ENCODE results near the gene RBM17.

The RBM17 gene

DNA sequence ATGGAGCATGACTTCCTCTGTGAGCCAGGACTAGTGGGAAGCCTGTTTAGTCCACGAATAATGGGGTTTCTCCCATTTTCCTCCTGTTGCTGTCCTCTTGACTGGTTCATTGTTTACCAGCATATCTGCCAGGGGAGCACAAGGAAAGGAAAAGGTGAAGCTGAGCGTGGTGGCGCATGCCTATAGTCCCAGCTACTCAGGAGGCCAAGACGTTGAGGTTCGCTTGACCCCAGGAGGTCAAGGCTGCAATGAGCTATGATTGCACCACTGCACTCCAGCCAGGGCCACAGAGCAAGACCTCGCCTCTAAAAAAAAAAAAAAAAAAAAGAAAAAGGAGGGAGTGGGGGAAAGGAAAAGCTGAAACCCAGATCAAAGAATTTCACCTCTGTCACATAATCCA, 20.8 kb upstream of the RBM17 start:
- Histone ChIP-seq H3K4me3 (ENCODE audit: insufficient read depth, low read depth, low read length) (no peak overlapping the region), H3K27ac (ENCODE audit: insufficient read depth, low read depth, low read length, poor library complexity, severe bottlenecking) (no peak overlapping the region), H3K9me3 (ENCODE audit: control insufficient read depth, low read length) (no peaks in the 10 kb centered on the region), H3K27me3 (ENCODE audit: control insufficient read depth, insufficient read depth, low read length, poor library complexity, severe bottlenecking) (no peaks in the 10 kb centered on the region), H3K4me1 (ENCODE audit: control insufficient read depth, insufficient read depth, low read length) (no peaks in the 10 kb centered on the region), H3K36me3 (ENCODE audit: control insufficient read depth, insufficient read depth, low read length) (no peaks in the 10 kb centered on the region)
- WGBS, 2 experiments, result 75 to 78% methylated on average over 5 to 6 of the region's 6 CpGs

GRCh38 chr10:6068422-6068821, 20.4 kb upstream of the RBM17 start:
- Histone ChIP-seq H3K27ac (ENCODE audit: insufficient read depth, low read depth, low read length, poor library complexity, severe bottlenecking) (no peak overlapping the region), H3K27me3 (ENCODE audit: control insufficient read depth, insufficient read depth, low read length, poor library complexity, severe bottlenecking) (no peaks in the 10 kb centered on the region), H3K36me3 (ENCODE audit: control insufficient read depth, insufficient read depth, low read length) (no peaks in the 10 kb centered on the region), H3K4me1 (ENCODE audit: control insufficient read depth, insufficient read depth, low read length) (no peaks in the 10 kb centered on the region), H3K9me3 (ENCODE audit: control insufficient read depth, low read length) (no peaks in the 10 kb centered on the region), H3K4me3 (ENCODE audit: insufficient read depth, low read depth, low read length) (no peak overlapping the region)
- WGBS, 2 experiments, result 90 to 94% methylated on average over 8 of the region's 8 CpGs

- H3K9me3 ChIP-seq (ENCODE audit: control insufficient read depth, low read length), result no peaks in the 10 kb centered on the region
- no peaks in the 10 kb centered on the region for H3K27me3 ChIP-seq (ENCODE audit: control insufficient read depth, insufficient read depth, low read length, poor library complexity, severe bottlenecking)
- H3K27ac ChIP-seq (ENCODE audit: insufficient read depth, low read depth, low read length, poor library complexity, severe bottlenecking), result no peak overlapping the region
- no peaks in the 10 kb centered on the region for H3K36me3 ChIP-seq (ENCODE audit: control insufficient read depth, insufficient read depth, low read length)
- WGBS, 2 experiments, result 88 to 90% methylated on average over 11 of the region's 11 CpGs
- no peak overlapping the region for H3K4me3 ChIP-seq (ENCODE audit: insufficient read depth, low read depth, low read length)
- H3K4me1 ChIP-seq (ENCODE audit: control insufficient read depth, insufficient read depth, low read length), result no peaks in the 10 kb centered on the region
These were observed 19.5 kb upstream of the RBM17 start for GRCh38 chr10:6069081-6069931.

DNA sequence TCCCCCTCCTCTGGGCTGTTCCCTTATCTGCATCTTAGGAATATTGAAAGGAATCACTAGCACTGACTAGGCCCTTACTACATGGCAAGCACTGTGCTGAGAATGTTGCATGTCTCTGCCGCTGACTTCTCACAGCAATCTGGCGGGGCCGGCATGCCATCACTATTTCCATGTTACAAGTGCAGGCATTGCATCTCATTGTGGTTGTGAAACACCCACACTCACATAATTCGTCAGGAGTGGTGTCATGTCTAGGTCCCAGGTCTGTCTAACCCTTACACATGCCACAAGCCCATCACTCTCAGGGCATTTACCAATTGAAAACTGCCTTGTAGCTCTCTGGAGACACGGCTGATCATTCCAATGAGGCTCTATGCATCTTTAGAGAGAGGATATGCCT, 18.2 kb upstream of the RBM17 start:
- H3K36me3 ChIP-seq (ENCODE audit: control insufficient read depth, insufficient read depth, low read length), result no peaks in the 10 kb centered on the region
- no peak overlapping the region for H3K27ac ChIP-seq (ENCODE audit: insufficient read depth, low read depth, low read length, poor library complexity, severe bottlenecking)
- no peaks in the 10 kb centered on the region for H3K27me3 ChIP-seq (ENCODE audit: control insufficient read depth, insufficient read depth, low read length, poor library complexity, severe bottlenecking)
- H3K9me3 ChIP-seq (ENCODE audit: control insufficient read depth, low read length), result no peaks in the 10 kb centered on the region
- no peaks in the 10 kb centered on the region for H3K4me1 ChIP-seq (ENCODE audit: control insufficient read depth, insufficient read depth, low read length)
- H3K4me3 ChIP-seq (ENCODE audit: insufficient read depth, low read depth, low read length), result no peak overlapping the region
- WGBS, 2 experiments, result 91 to 92% methylated on average over 5 of the region's 5 CpGs

DNA sequence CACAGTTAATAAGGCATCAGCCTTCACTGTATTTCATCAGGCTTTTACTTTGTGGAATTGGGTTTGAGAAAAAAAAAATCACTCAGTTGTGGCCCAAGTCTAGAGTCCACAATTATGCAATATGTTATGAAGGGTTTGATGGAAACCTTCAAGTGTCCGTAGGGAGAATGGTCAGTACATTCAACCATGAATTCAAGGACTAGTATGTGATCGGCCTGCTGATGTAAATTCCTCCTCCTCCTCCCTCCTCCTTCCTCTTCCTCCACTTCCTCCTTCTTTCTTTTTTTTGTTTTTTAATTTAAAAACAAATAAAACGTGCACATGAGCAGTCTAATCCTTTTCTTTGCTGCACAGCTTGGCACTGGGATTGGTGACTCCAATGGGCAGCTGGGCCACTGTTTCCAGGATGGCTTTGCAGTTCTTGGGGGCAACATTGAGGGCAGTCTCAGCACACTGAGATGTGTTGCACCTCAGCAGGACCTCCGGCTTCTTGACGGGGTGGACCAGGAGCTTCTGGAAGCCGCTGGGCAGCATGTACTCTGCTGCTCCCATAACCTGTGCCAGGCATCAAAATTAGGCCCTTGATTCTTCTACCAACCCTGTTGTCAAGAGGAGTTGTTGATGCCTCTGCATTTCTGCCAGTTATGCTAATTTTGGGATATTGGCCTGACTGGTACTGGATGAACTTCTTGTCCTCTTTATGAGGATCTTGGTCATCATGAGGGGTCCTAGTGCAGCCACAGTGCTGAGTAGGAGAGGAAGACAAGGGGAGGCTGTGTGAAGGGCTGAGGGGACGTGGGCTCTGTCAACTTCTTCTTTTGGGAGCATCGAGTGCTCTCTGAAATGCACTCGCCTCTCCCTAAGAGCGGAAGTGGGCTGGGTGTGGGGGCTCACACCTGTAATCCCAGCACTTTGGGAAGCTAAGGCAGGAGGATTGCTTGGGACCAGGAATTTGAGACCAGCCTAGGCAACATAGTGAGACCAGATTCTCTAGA, 17.4 kb upstream of the RBM17 start:
- WGBS, 2 experiments, result 90% methylated on average over 10 of the region's 10 CpGs
- no peak overlapping the region for H3K27ac ChIP-seq (ENCODE audit: insufficient read depth, low read depth, low read length, poor library complexity, severe bottlenecking)
- no peaks in the 10 kb centered on the region for H3K27me3 ChIP-seq (ENCODE audit: control insufficient read depth, insufficient read depth, low read length, poor library complexity, severe bottlenecking)
- no peaks in the 10 kb centered on the region for H3K4me1 ChIP-seq (ENCODE audit: control insufficient read depth, insufficient read depth, low read length)
- H3K9me3 ChIP-seq (ENCODE audit: control insufficient read depth, low read length), result no peaks in the 10 kb centered on the region
- H3K36me3 ChIP-seq (ENCODE audit: control insufficient read depth, insufficient read depth, low read length), result no peaks in the 10 kb centered on the region
- no peak overlapping the region for H3K4me3 ChIP-seq (ENCODE audit: insufficient read depth, low read depth, low read length)

DNA sequence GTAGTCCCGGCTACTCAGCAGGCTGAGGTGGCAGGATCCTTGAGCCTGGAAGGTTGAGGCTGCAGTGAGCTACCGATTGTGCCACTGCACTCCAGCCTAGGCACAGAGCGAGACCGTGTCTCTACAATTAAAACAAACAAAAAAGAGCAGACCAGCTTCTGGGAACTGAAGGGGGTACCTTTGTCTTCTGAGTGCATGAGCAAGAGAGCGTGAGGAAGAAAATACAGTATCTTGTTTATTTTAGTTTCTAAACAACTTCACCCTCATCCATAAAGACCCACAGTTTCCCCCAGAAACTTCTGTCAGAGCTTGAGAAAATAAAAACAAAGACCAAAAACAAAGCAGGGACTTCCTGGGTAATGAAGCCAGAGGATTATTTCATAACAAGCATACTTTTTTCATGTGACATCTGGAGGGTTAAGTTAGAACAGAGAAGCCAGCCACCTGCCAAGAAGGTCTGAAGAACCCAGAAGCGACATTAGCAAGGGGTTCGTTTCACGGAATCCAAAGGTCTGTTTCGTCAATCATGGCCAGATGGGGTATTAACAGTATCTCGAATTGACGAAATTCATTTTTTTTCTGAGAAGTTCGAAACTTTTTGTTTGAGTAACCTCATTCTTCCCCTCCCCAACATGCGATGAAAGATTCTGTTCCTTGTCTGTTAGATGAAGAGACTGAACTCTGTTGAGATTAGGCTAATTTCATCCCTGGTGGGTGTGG, 16.5 kb upstream of the RBM17 start:
- Histone ChIP-seq H3K4me1 (ENCODE audit: control insufficient read depth, insufficient read depth, low read length) (no peaks in the 10 kb centered on the region), H3K4me3 (ENCODE audit: insufficient read depth, low read depth, low read length) (no peak overlapping the region), H3K27me3 (ENCODE audit: control insufficient read depth, insufficient read depth, low read length, poor library complexity, severe bottlenecking) (no peaks in the 10 kb centered on the region), H3K9me3 (ENCODE audit: control insufficient read depth, low read length) (no peaks in the 10 kb centered on the region), H3K36me3 (ENCODE audit: control insufficient read depth, insufficient read depth, low read length) (no peaks in the 10 kb centered on the region), H3K27ac (ENCODE audit: insufficient read depth, low read depth, low read length, poor library complexity, severe bottlenecking) (no peak overlapping the region)
- 87 to 91% methylated on average over 11 to 13 of the region's 13 CpGs for WGBS, 2 experiments

DNA sequence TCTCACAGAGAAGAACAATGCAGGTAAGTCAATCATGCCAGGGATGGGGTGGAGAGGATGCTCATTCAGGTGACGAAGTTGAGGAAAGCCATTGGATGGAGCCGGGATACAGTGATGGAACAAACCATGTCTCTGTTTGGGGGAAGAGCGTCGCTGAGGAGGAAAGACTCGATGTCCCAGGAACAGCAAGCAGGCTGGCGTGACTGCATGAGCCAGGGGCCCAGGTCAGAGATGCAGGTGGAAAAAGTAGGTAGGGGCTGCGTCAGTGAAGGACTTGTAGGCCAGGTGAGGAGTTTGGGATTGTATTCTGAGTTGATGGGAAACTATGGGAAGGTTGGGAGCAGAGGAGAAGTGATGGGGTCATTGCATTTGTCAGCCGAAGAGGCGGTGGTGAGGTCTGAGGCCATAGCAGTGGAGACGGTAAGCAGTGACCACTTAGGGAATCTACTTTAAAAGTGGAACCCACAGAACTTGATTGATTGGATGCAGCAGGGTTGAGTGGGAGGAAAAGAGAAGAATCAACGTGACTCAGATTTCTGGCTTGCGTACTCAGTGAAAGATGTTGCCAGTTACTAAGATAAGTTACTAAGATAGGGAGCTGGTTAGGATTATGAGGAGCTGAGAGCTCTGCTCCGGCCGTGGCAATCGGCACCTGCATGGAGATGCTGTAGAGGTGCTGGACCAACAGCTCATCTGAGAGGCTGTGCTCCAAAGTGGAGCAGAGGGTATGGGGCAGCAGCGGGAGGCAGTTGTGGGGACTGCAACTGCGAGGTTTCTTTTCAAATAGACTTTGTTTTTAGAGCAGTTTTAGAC, 14.1 kb upstream of the RBM17 start:
- Histone ChIP-seq H3K27me3 (ENCODE audit: control insufficient read depth, insufficient read depth, low read length, poor library complexity, severe bottlenecking) (no peaks in the 10 kb centered on the region), H3K4me1 (ENCODE audit: control insufficient read depth, insufficient read depth, low read length) (no peaks in the 10 kb centered on the region), H3K4me3 (ENCODE audit: insufficient read depth, low read depth, low read length) (no peak overlapping the region), H3K9me3 (ENCODE audit: control insufficient read depth, low read length) (no peaks in the 10 kb centered on the region), H3K27ac (ENCODE audit: insufficient read depth, low read depth, low read length, poor library complexity, severe bottlenecking) (no peak overlapping the region), H3K36me3 (ENCODE audit: control insufficient read depth, insufficient read depth, low read length) (no peaks in the 10 kb centered on the region)
- 86 to 87% methylated on average over 17 of the region's 17 CpGs for WGBS, 2 experiments

- H3K4me3 ChIP-seq (ENCODE audit: insufficient read depth, low read depth, low read length), result no peak overlapping the region
- H3K9me3 ChIP-seq (ENCODE audit: control insufficient read depth, low read length), result no peaks in the 10 kb centered on the region
- no peaks in the 10 kb centered on the region for H3K27me3 ChIP-seq (ENCODE audit: control insufficient read depth, insufficient read depth, low read length, poor library complexity, severe bottlenecking)
- no peaks in the 10 kb centered on the region for H3K4me1 ChIP-seq (ENCODE audit: control insufficient read depth, insufficient read depth, low read length)
- no peak overlapping the region for H3K27ac ChIP-seq (ENCODE audit: insufficient read depth, low read depth, low read length, poor library complexity, severe bottlenecking)
- WGBS, 2 experiments, result 89 to 91% methylated on average over 12 of the region's 12 CpGs
- no peaks in the 10 kb centered on the region for H3K36me3 ChIP-seq (ENCODE audit: control insufficient read depth, insufficient read depth, low read length)
These were observed 11.7 kb upstream of the RBM17 start for GRCh38 chr10:6077071-6077675.

DNA sequence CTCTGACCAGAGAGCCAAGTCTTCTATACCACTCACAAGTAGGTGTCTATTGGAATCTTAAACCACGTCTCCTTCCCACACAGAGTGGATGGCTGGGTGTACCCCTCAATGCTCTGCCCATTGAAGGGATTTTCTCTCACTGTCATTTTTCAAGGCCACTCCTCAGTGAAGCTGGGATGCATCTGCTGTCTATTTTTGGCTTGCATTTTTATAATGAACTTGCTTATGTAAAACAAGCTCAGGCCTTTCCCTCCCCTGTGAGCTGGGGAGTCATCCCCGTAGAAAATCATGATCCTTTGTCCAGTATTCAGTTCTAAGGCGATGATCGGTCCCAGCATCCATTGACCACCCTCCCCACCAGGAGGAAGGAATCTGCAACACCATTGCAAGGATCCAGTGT, 9.8 kb upstream of the RBM17 start:
- Histone ChIP-seq H3K27me3 (ENCODE audit: control insufficient read depth, insufficient read depth, low read length, poor library complexity, severe bottlenecking) (no peaks in the 10 kb centered on the region), H3K4me3 (ENCODE audit: insufficient read depth, low read depth, low read length) (no peak overlapping the region), H3K36me3 (ENCODE audit: control insufficient read depth, insufficient read depth, low read length) (no peaks in the 10 kb centered on the region), H3K4me1 (ENCODE audit: control insufficient read depth, insufficient read depth, low read length) (peaks cover 3% of the 10 kb centered on the region), H3K27ac (ENCODE audit: insufficient read depth, low read depth, low read length, poor library complexity, severe bottlenecking) (no peak overlapping the region), H3K9me3 (ENCODE audit: control insufficient read depth, low read length) (no peaks in the 10 kb centered on the region)
- WGBS, 2 experiments, result 84 to 94% methylated on average over 4 of the region's 4 CpGs

Data from ectodermal cell (in vitro differentiated cells).